SK-N-SH (cell line): ENCODE results near the gene APP. TPM values are rescaled to one million over a fixed set of nuclear protein-coding genes. Genes with fewer than 3 reads are reported as not detected.
A peak's percentile ranks its signal among the peaks of the same experiment; 100 is the strongest.

Experiments used
- CTCF ChIA-PET: fragments of 300-600, 350-600 bp; formaldehyde crosslinking; extraction: SDS; loops from one replicate; lab custom pipeline; 2021; lab: Yijun Ruan, JAX
- POLR2A ChIA-PET: fragments of 350-600 bp; sonication (Branson Sonifier 250); formaldehyde crosslinking; extraction: SDS; loops from one replicate; lab custom pipeline; 2020; ENCODE audit warnings: antibody characterized with exemption, inconsistent platforms; lab: Yijun Ruan, JAX
- DNase-seq: peaks from one replicate; pipeline ENCODE4 v3.0.0; 2012
- H2AFZ ChIP-seq: fragments of 200-600 bp; sonication (generic); 2 replicates; pipeline ENCODE4 v1.8.1; 2016; ENCODE audit warnings: antibody characterized with exemption, mild to moderate bottlenecking, low read depth
- H3F3A ChIP-seq: fragments of 200-600 bp; sonication (generic); replicated peaks from 2 replicates; pipeline ENCODE3; 2016; ENCODE audit warnings: antibody characterized with exemption, mild to moderate bottlenecking; ENCODE audit not compliant: insufficient read depth
- H3K27ac ChIP-seq, 2 experiments: fragments of 200-500 bp in 1 of 2; fragments of 200-600 bp in 1 of 2; sonication (Bioruptor generic) in 1 of 2; sonication (generic), shearing (Covaris generic) in 1 of 2; 2 replicates each; pipeline versions ENCODE4 v1.5.1 to v1.6.1; 2014 to 2016; ENCODE audit warnings: low read depth in 2 of 2, inconsistent platforms in 1 of 2, low read length in 1 of 2, mild to moderate bottlenecking in 1 of 2, mixed read lengths in 1 of 2
- H3K27me3 ChIP-seq: fragments of 200-600 bp; sonication (generic), shearing (Covaris generic); 2 replicates; pipeline ENCODE4 v1.6.1; 2016; ENCODE audit warnings: mixed run types; ENCODE audit not compliant: insufficient read depth
- H3K36me3 ChIP-seq, 2 experiments: fragments of 200-500 bp in 1 of 2; fragments of 200-600 bp in 1 of 2; sonication (Bioruptor generic) in 1 of 2; sonication (generic) in 1 of 2; replicated peaks in 1 of 2; 2 replicates each; pipeline versions ENCODE3 to v1.5.1; 2014 to 2016; ENCODE audit warnings: low read length in 1 of 2, mild to moderate bottlenecking in 1 of 2; ENCODE audit not compliant: insufficient read depth in 2 of 2, control insufficient read depth in 1 of 2
- H3K4me1 ChIP-seq, 2 experiments: fragments of 200-500 bp in 1 of 2; fragments of 200-600 bp in 1 of 2; sonication (Bioruptor generic) in 1 of 2; sonication (generic), shearing (Covaris generic) in 1 of 2; 2 replicates each; pipeline versions ENCODE4 v1.5.1 to v1.6.1; 2014 to 2016; ENCODE audit warnings: low read depth in 1 of 2, low read length in 1 of 2, mixed run types in 1 of 2; ENCODE audit not compliant: insufficient read depth in 2 of 2, control insufficient read depth in 1 of 2
- H3K4me2 ChIP-seq: fragments of 200-600 bp; sonication (generic), shearing (Covaris generic); 2 replicates; pipeline ENCODE4 v1.6.1; 2017; ENCODE audit warnings: mixed run types
- H3K4me3 ChIP-seq, 2 experiments: fragments of 200-500 bp in 1 of 2; fragments of 200-600 bp in 1 of 2; sonication (Bioruptor generic) in 1 of 2; sonication (generic), shearing (Covaris generic) in 1 of 2; 2 replicates each; pipeline versions ENCODE4 v1.5.1 to v1.8.1; 2014 to 2016; ENCODE audit warnings: low read depth in 2 of 2, inconsistent platforms in 1 of 2, low read length in 1 of 2, mild to moderate bottlenecking in 1 of 2, mixed read lengths in 1 of 2, moderate library complexity in 1 of 2
- H3K79me2 ChIP-seq: fragments of 200-600 bp; sonication (generic); 2 replicates; pipeline ENCODE4 v1.8.1; 2017; ENCODE audit warnings: mild to moderate bottlenecking; ENCODE audit not compliant: insufficient read depth
- H3K9ac ChIP-seq: fragments of 200-600 bp; sonication (generic); 2 replicates; pipeline ENCODE4 v1.6.1; 2017; ENCODE audit warnings: mixed run types
- H3K9me2 ChIP-seq: fragments of 200-600 bp; sonication (generic); 2 replicates; pipeline ENCODE4 v1.6.1; 2017; ENCODE audit warnings: mixed run types
- H3K9me3 ChIP-seq: fragments of 200-600 bp; sonication (generic); 2 replicates; pipeline ENCODE4 v1.6.1; 2017; ENCODE audit warnings: mixed run types, mild to moderate bottlenecking, moderate library complexity
- H4K20me1 ChIP-seq: fragments of 200-600 bp; sonication (generic); 2 replicates; pipeline ENCODE4 v1.6.1; 2017; ENCODE audit warnings: mild to moderate bottlenecking, mixed run types; ENCODE audit not compliant: insufficient read depth
- CTCF ChIP-seq: fragments of 200-600 bp; sonication (generic); IDR thresholded peaks from 2 replicates; pipeline ENCODE4 v1.6.1; 2017; ENCODE audit warnings: antibody characterized with exemption, mild to moderate bottlenecking, moderate library complexity
- EZH2phosphoT487 ChIP-seq: fragments of 200-600 bp; sonication (generic); IDR thresholded peaks from 2 replicates; pipeline ENCODE4 v1.6.1; 2017; ENCODE audit warnings: low read depth, mixed run types, mild to moderate bottlenecking, antibody characterized with exemption, moderate library complexity, borderline replicate concordance
- FOSL2 ChIP-seq: IDR thresholded peaks from 2 replicates; pipeline ENCODE4 v1.4.0; 2012; ENCODE audit warnings: low read depth, mild to moderate bottlenecking, moderate library complexity, borderline replicate concordance
- FOXJ3 ChIP-seq: sonication (generic); formaldehyde crosslinking; IDR thresholded peaks from 2 replicates; pipeline ENCODE4 v1.5.1; 2020; ENCODE audit warnings: mild to moderate bottlenecking, missing genetic modification reagents
- FOXM1 ChIP-seq: IDR thresholded peaks from 2 replicates; pipeline ENCODE4 v1.4.0; 2012; ENCODE audit warnings: low read depth, mild to moderate bottlenecking
- IRF3 ChIP-seq: fragments of 150-350 bp; IDR thresholded peaks from 2 replicates; pipeline ENCODE4 v1.6.1; 2016; ENCODE audit warnings: mild to moderate bottlenecking, low read depth, low read length
- JUND ChIP-seq: IDR thresholded peaks from 2 replicates; pipeline ENCODE4 v1.4.0; 2012
- MEF2A ChIP-seq: IDR thresholded peaks from 2 replicates; pipeline ENCODE4 v1.4.0; 2012; ENCODE audit warnings: low read depth, borderline replicate concordance
- MXI1 ChIP-seq: IDR thresholded peaks from 2 replicates; pipeline ENCODE4 v1.6.1; 2012; ENCODE audit warnings: mild to moderate bottlenecking, low read depth, low read length, improper control_type of control experiment
- NRF1 ChIP-seq: IDR thresholded peaks from 2 replicates; pipeline ENCODE4 v1.6.1; 2012; ENCODE audit warnings: low read depth, mild to moderate bottlenecking, low read length
- POLR2AphosphoS5 ChIP-seq: IDR thresholded peaks from 2 replicates; pipeline ENCODE4 v1.6.1; 2012; ENCODE audit warnings: low read depth, low read length
- REST ChIP-seq: IDR thresholded peaks from 2 replicates; pipeline ENCODE4 v1.6.1; 2012; ENCODE audit warnings: mild to moderate bottlenecking, low read depth, low read length, moderate library complexity
- SIN3A ChIP-seq: IDR thresholded peaks from 2 replicates; pipeline ENCODE4 v1.6.1; 2012; ENCODE audit warnings: low read depth, mild to moderate bottlenecking, low read length, moderate library complexity, borderline replicate concordance
- TAF1 ChIP-seq: IDR thresholded peaks from 2 replicates; pipeline ENCODE4 v1.6.1; 2012; ENCODE audit warnings: low read depth, mild to moderate bottlenecking, low read length, moderate library complexity, borderline replicate concordance
- TCF12 ChIP-seq: IDR thresholded peaks from 2 replicates; pipeline ENCODE4 v1.4.0; 2012
- WGBS: methylation state at CpG from one replicate; pipeline ENCODE4 v1.1.6; 2017; ENCODE audit warnings: low lambda C conversion rate; 5-methylcytosine and 5-hydroxymethylcytosine counted together
- polyA plus RNA-seq, 3 experiments: library from polyadenylated mRNA; depleted of rRNA; stranded (reverse); fragments of >200 nt; gene quantifications; 2 replicates each; pipeline ENCODE4 v1.2.3, GENCODE V29; 2012

APP gene
- polyA plus RNA-seq, 1 of the 3 experiments (the other 2 are of a cell fraction), result 780 TPM

GRCh38 chr21:26057477-26058170 is 112.9 kb downstream of the APP start:
- H3K9me3 ChIP-seq, result no peaks in the 10 kb centered on the region
- no peaks in the 10 kb centered on the region for H3K27me3 ChIP-seq
- H3K9ac ChIP-seq, result no peak overlapping the region
- H3K4me3 ChIP-seq, result no peak overlapping the region
- no peak for DNase-seq
- ChIA-PET CTCF (interaction anchor here (1.3 kb wide), 1 partner anchor 123 kb away, joined by 3 read pairs; no protein-coding TSS in a partner anchor), POLR2A (no interaction called here)
- no peaks in the 10 kb centered on the region for H3F3A ChIP-seq
- H3K4me1 ChIP-seq, result peaks cover 0 to 5% of the 10 kb centered on the region in 2 experiments; a peak in 1 of 4 replicates
- no peaks in the 10 kb centered on the region; the same call in 1 of the 2 replicates for H4K20me1 ChIP-seq
- no peak overlapping the region for H3K4me2 ChIP-seq
- H2AFZ ChIP-seq, result no peak overlapping the region
- H3K79me2 ChIP-seq, result peaks cover 64% of the 10 kb centered on the region
- no peak for TF ChIP-seq FOSL2
- WGBS, result over 99% methylated on average over 6 of the region's 6 CpGs
- H3K27ac ChIP-seq, result no peak overlapping the region
- H3K36me3 ChIP-seq, result peaks cover 0 to 5% of the 10 kb centered on the region in 2 experiments
- no peaks in the 10 kb centered on the region for H3K9me2 ChIP-seq

- H3F3A ChIP-seq, result no peaks in the 10 kb centered on the region
- H3K79me2 ChIP-seq, result peaks cover 55% of the 10 kb centered on the region
- POLR2A ChIA-PET, result no interaction called here
- H3K36me3 ChIP-seq, result peaks cover 7 to 18% of the 10 kb centered on the region in 2 experiments
- H3K27me3 ChIP-seq, result no peaks in the 10 kb centered on the region
- peak; percentile 34; the same call in 1 of the 2 replicates for TF ChIP-seq TCF12
- TF ChIP-seq NRF1, result no peak
- no peaks in the 10 kb centered on the region; the same call in 1 of the 2 replicates for H4K20me1 ChIP-seq
- H3K4me2 ChIP-seq, result no peak overlapping the region
- DNase-seq, result no peak
- H3K9ac ChIP-seq, result no peak overlapping the region
- no peak overlapping the region for H3K27ac ChIP-seq
- no peak overlapping the region for H2AFZ ChIP-seq
- peaks cover 3 to 4% of the 10 kb centered on the region in 2 experiments; a peak in 1 of 4 replicates for H3K4me1 ChIP-seq
- no peak overlapping the region for H3K4me3 ChIP-seq
- WGBS, result 76% methylated on average over 5 of the region's 5 CpGs
- H3K9me2 ChIP-seq, result no peaks in the 10 kb centered on the region
- H3K9me3 ChIP-seq, result no peaks in the 10 kb centered on the region
- CTCF ChIA-PET, result interaction anchor here (1.3 kb wide), 1 partner anchor 113 kb away, joined by 4 read pairs; no protein-coding TSS in a partner anchor
Measured at GRCh38 chr21:26055841-26056264, 114.7 kb downstream of the APP start.

GRCh38 chr21:26055010-26055409 is 115.6 kb downstream of the APP start:
- WGBS, result 67% methylated on average over 2 of the region's 2 CpGs
- Histone ChIP-seq H3K27ac (no peak overlapping the region), H3K9ac (no peak overlapping the region), H3K9me2 (no peaks in the 10 kb centered on the region), H2AFZ (no peak overlapping the region), H3K4me2 (no peak overlapping the region), H3K27me3 (no peaks in the 10 kb centered on the region), H3K4me3 (no peak overlapping the region), H3K79me2 (peaks cover 46% of the 10 kb centered on the region), H4K20me1 (no peaks in the 10 kb centered on the region; the same call in 1 of the 2 replicates), H3K36me3 (peaks cover 15 to 27% of the 10 kb centered on the region in 2 experiments), H3K4me1 (peaks cover 0 to 3% of the 10 kb centered on the region in 2 experiments; a peak in 1 of 4 replicates), H3F3A (no peaks in the 10 kb centered on the region), H3K9me3 (no peaks in the 10 kb centered on the region)
- no peak for DNase-seq
- ChIA-PET CTCF (no interaction called here), POLR2A (no interaction called here)
- TF ChIP-seq MXI1, result no peak
- no peak for TF ChIP-seq MEF2A
- TF ChIP-seq POLR2AphosphoS5, result no peak
- no peak for TF ChIP-seq TAF1
- TF ChIP-seq SIN3A, result no peak
- no peak for TF ChIP-seq CTCF
- TF ChIP-seq EZH2phosphoT487, result no peak
- TF ChIP-seq JUND, result no peak
- no peak for TF ChIP-seq IRF3
- no peak for TF ChIP-seq FOXM1
- TF ChIP-seq FOXJ3 (CRISPR knock-in tag), result no peak
- TF ChIP-seq REST, result no peak
